Activated CD4-positive, alpha-beta memory T cell treated with anti-CD3 and anti-CD28 coated beads, Interleukin-2, amount 10 ng/mL, durations not matched to agents 7 days and 5 days (primary cell): ENCODE data around the gene CFAP47. TPM values are rescaled to one million over a fixed set of nuclear protein-coding genes. Genes with fewer than 3 reads are reported as not detected.
"Not testable (repeated sequence)": the region's sequence is repeated elsewhere in the genome, so short reads cannot be mapped to it uniquely, and the experiment has no call there.

Source experiments
- CTCF ChIA-PET: fragments of 350-600 bp; sonication (Branson Sonifier 250); formaldehyde crosslinking; loops from one replicate; lab custom pipeline; 2021; ENCODE audit warnings: antibody characterized with exemption, inconsistent platforms; lab: Charles Lee
- POLR2A ChIA-PET: fragments of 350-600 bp; sonication (Branson Sonifier 250); formaldehyde crosslinking; loops from one replicate; lab custom pipeline; 2021; ENCODE audit warnings: antibody characterized with exemption; lab: Charles Lee
- DNase-seq: peaks from one replicate; pipeline ENCODE4 v3.0.0-alpha.2; 2020
- H3K27ac Mint-ChIP-seq: one replicate; pipeline ENCODE4 v1.8.0; 2021; ENCODE audit warnings: mild to moderate bottlenecking, mixed read lengths
- H3K27me3 Mint-ChIP-seq: one replicate; pipeline ENCODE4 v1.8.0; 2021; ENCODE audit warnings: mixed read lengths
- H3K36me3 Mint-ChIP-seq: one replicate; pipeline ENCODE4 v1.8.0; 2021; ENCODE audit warnings: low read depth, mixed read lengths
- H3K4me1 Mint-ChIP-seq: one replicate; pipeline ENCODE4 v1.8.0; 2021; ENCODE audit warnings: mixed read lengths
- H3K4me3 Mint-ChIP-seq: one replicate; pipeline ENCODE4 v1.8.0; 2021; ENCODE audit warnings: mild to moderate bottlenecking, mixed read lengths
- H3K9me3 Mint-ChIP-seq: one replicate; pipeline ENCODE4 v1.8.0; 2021; ENCODE audit warnings: mixed read lengths
- total RNA-seq, 2 experiments: library from RNA; stranded (reverse); gene quantifications; one replicate each; pipeline ENCODE4 v1.2.3, GENCODE V29; 2021

The CFAP47 gene
- total RNA-seq, 2 experiments from 2014 or later, result not detected

DNA sequence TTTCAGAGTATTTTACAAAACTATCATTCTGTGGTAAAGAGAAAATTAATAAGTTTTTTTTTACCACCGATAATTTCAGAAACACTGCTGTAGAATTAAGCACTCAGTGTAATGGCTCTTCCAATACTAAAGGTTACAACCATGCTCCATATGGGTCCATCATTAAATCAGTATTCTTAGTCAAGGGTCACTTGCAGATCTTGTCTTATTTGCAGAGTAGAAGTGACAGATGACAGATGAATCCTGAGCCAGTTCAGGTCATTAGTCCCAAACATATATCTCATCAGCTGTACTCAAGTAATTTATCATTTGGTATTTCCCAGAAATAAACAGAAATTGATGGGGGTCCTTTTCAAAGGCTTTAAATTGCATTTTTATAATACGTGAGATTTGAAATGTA lies 182.9 kb downstream of the CFAP47 start:
- no peaks in the 10 kb centered on the region for H3K36me3 Mint-ChIP-seq
- H3K4me1 Mint-ChIP-seq, result no peaks in the 10 kb centered on the region
- no peak for DNase-seq
- CTCF ChIA-PET, result no interaction called here
- H3K27me3 Mint-ChIP-seq, result no peaks in the 10 kb centered on the region
- no peaks in the 10 kb centered on the region for H3K9me3 Mint-ChIP-seq
- POLR2A ChIA-PET, result no interaction called here
- H3K4me3 Mint-ChIP-seq, result no peak overlapping the region
- no peak overlapping the region for H3K27ac Mint-ChIP-seq

- Mint-ChIP-seq H3K27ac (no peak overlapping the region), H3K4me3 (no peak overlapping the region), H3K27me3 (no peaks in the 10 kb centered on the region), H3K9me3 (peaks cover 1% of the 10 kb centered on the region), H3K36me3 (no peaks in the 10 kb centered on the region), H3K4me1 (no peaks in the 10 kb centered on the region)
- POLR2A ChIA-PET, result no interaction called here
- DNase-seq, result no peak
- CTCF ChIA-PET, result no interaction called here
Measured at GRCh38 chrX:36116222-36116621, 196.7 kb downstream of the CFAP47 start.

- H3K27ac Mint-ChIP-seq, result no peak overlapping the region
Measured at GRCh38 chrX:36159254-36159653, 239.7 kb downstream of the CFAP47 start.

DNA sequence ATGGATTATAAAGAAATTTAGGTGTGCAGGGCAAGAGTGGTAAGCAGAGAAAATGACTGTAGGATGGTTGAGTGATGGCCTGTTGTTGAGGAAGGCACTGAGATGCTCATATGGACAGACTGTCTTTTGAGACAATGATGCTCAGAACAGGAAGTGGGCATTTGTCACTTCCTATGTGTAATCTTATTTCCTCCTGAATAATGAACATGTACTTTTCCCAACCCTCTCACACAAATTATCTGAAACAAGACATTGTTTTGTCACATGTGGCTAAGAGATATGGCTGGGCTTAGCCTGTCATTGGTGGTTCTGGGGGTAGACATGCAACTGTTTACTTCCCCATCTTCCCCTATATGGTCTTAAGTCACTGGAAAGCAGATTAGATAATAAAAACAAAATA lies 240.5 kb downstream of the CFAP47 start:
- no peak for DNase-seq
- Mint-ChIP-seq H3K4me3 (no peak overlapping the region), H3K27ac (no peak overlapping the region), H3K4me1 (no peaks in the 10 kb centered on the region), H3K9me3 (no peaks in the 10 kb centered on the region), H3K36me3 (no peaks in the 10 kb centered on the region), H3K27me3 (no peaks in the 10 kb centered on the region)
- POLR2A ChIA-PET, result no interaction called here
- CTCF ChIA-PET, result no interaction called here

More at GRCh38 chrX:36159254-36159653, 239.7 kb downstream of the CFAP47 start:
- H3K4me3 Mint-ChIP-seq, result no peak overlapping the region
- no peaks in the 10 kb centered on the region for H3K9me3 Mint-ChIP-seq
- H3K4me1 Mint-ChIP-seq, result no peaks in the 10 kb centered on the region
- no peaks in the 10 kb centered on the region for H3K36me3 Mint-ChIP-seq
- POLR2A ChIA-PET, result no interaction called here
- no peak for DNase-seq
- CTCF ChIA-PET, result no interaction called here
- no peaks in the 10 kb centered on the region for H3K27me3 Mint-ChIP-seq

DNA sequence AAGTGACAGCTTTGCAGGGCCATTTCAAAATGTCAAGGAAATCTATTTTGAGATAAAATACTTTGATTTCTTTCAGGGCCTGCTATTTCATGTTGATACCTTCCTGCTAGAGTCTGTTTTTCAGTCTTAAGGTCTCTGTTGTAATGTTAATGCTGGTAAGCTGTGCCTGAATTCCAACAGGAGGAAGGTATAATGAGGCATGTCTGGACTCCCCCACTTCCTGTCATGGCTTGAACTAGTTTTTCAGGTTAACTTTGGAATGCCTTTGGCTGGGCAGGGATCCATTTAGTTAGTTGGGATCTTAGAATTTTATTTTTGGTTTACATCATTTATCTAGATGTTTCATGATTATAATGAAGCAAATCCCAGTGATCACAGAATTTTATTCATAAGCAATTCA lies 279.0 kb downstream of the CFAP47 start:
- DNase-seq, result no peak
- H3K9me3 Mint-ChIP-seq, result peaks cover under 1% of the 10 kb centered on the region

DNA sequence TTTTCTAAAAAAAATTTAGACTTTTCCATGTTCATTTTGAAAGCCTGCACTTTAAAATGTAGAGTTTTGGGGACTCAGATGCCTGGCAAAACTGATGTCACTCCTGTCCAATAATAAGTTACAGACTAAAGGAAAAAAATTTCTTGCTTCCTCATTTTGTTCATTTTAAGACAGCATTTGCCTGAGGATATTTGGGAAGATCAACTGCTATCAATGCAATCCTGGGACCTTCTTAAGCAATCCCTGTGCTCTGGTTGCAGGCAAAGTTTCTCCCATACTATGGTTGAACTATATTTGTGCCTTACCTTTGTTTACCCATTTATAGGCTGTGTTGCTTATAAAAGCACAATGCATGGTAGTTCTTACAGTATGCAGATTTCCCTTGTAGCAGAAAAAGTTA lies 280.4 kb downstream of the CFAP47 start:
- CTCF ChIA-PET, result no interaction called here
- Mint-ChIP-seq H3K9me3 (peaks cover 2% of the 10 kb centered on the region), H3K4me3 (no peak overlapping the region), H3K4me1 (no peaks in the 10 kb centered on the region), H3K27ac (no peak overlapping the region), H3K36me3 (no peaks in the 10 kb centered on the region), H3K27me3 (no peaks in the 10 kb centered on the region)
- POLR2A ChIA-PET, result no interaction called here
- no peak for DNase-seq

More for the DNA sequence above, 279.0 kb downstream of the CFAP47 start:
- Mint-ChIP-seq H3K36me3 (no peaks in the 10 kb centered on the region), H3K4me3 (no peak overlapping the region), H3K27me3 (no peaks in the 10 kb centered on the region), H3K27ac (no peak overlapping the region), H3K4me1 (no peaks in the 10 kb centered on the region)
- ChIA-PET CTCF (no interaction called here), POLR2A (no interaction called here)

DNA sequence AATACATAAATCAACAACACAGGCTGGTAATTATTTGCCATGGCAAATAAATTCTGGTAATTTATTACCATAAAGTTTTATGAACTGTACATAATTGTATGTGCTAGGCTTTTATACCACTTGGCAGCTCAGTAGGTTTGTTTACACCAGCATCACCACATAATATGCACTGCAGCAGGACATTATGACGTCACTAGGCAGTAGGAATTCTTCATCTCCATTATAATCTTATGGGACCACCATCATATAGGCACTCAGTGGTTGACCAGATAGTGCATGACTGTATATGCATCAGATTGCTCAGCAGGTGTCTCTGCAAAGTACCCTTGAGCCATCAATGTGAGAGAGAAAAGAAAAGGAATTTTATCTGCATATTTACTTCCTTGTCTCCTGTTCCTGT lies 295.4 kb downstream of the CFAP47 start:
- Mint-ChIP-seq H3K36me3 (no peaks in the 10 kb centered on the region), H3K4me1 (no peaks in the 10 kb centered on the region), H3K27ac (no peak overlapping the region), H3K9me3 (peaks cover 6% of the 10 kb centered on the region), H3K4me3 (no peak overlapping the region), H3K27me3 (no peaks in the 10 kb centered on the region)
- CTCF ChIA-PET, result no interaction called here
- DNase-seq, result no peak
- POLR2A ChIA-PET, result no interaction called here

DNA sequence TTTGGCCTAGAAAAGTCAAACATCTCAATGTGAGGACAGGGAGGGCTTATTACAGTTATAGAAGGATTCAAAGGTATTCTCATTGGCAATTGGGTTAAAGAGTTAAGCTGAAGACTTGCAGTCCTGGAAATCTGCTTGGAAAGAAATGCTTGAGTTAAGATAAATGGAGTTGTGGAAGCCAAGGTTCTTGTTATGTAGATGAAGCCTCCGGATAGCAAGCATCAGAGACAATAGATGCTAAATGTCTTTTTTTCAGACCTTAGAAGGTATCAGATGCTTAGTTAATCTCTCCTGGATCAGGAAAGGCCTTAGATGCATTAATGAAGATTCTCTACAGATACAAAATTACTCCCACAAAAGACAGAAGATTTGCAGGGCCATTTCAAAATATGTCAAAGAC lies 299.3 kb downstream of the CFAP47 start:
- POLR2A ChIA-PET, result no interaction called here
- Mint-ChIP-seq H3K4me3 (no peak overlapping the region), H3K27me3 (no peaks in the 10 kb centered on the region)

DNA sequence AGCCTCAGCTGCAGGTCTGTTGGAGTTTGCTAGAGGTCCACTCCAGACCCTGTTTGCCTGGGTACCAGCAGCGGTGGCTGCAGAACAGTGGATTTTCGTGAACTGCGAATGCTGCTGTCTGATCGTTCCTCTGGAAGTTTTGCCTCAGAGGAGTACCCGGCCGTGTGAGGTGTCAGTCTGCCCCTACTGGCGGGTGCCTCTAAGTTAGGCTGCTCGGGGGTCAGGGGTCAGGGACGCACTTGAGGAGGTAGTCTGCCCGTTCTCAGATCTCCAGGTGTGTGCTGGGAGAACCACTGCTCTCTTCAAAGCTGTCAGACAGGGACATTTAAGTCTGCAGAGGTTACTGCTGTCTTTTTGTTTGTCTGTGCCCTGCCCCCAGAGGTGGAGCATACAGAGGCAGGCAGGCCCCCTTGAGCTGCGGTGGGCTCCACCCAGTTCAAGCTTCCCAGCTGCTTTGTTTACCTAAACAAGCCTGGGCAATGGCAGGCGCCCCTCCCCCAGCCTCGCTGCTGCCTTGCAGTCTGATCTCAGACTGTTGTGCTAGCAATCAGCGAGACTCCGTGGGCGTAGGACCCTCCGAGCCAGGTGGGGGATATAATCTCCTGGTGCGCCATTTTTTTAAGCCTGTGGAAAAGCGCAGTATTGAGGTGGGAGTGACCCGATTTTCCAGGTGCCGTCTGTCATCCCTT lies 315.4 kb downstream of the CFAP47 start:
- H3K27me3 Mint-ChIP-seq, H3K4me3 Mint-ChIP-seq, DNase-seq, H3K27ac Mint-ChIP-seq, H3K4me1 Mint-ChIP-seq, CTCF ChIA-PET, H3K9me3 Mint-ChIP-seq, POLR2A ChIA-PET, H3K36me3 Mint-ChIP-seq: not testable (repeated sequence)

More for the DNA sequence above, 299.3 kb downstream of the CFAP47 start:
- H3K9me3 Mint-ChIP-seq, result peaks cover 6% of the 10 kb centered on the region
- H3K27ac Mint-ChIP-seq, result no peak overlapping the region
- no peaks in the 10 kb centered on the region for H3K4me1 Mint-ChIP-seq
- CTCF ChIA-PET, result no interaction called here
- no peak for DNase-seq
- no peaks in the 10 kb centered on the region for H3K36me3 Mint-ChIP-seq

DNA sequence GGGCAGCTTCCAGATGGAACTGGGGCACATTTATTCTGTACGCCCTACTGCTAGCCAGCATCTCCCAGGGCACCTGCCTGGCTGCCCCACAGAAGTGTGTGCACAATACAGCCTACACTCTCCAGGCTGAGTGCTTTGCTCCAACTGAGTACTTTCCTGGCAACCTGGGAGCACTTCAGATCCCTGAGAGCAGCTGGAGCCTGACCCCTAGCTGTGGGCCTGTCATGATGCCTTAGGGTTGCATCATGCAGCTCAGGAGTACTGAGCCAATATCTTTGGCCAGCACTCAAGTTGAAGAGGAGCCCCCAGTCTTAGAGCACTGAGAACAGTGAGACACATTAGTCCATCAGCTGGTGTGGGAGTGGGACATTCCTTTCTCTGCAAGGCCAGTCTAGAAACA lies 321.9 kb downstream of the CFAP47 start:
- CTCF ChIA-PET, result no interaction called here
- Mint-ChIP-seq H3K4me1 (no peaks in the 10 kb centered on the region), H3K4me3 (no peak overlapping the region), H3K36me3 (no peaks in the 10 kb centered on the region), H3K9me3 (peaks cover 2% of the 10 kb centered on the region), H3K27me3 (no peaks in the 10 kb centered on the region), H3K27ac (no peak overlapping the region)
- no peak for DNase-seq
- POLR2A ChIA-PET, result no interaction called here

- no peak for DNase-seq
- Mint-ChIP-seq H3K27ac (no peak overlapping the region), H3K4me3 (no peak overlapping the region), H3K27me3 (no peaks in the 10 kb centered on the region), H3K9me3 (peaks cover 2% of the 10 kb centered on the region), H3K36me3 (no peaks in the 10 kb centered on the region), H3K4me1 (no peaks in the 10 kb centered on the region)
- ChIA-PET CTCF (no interaction called here), POLR2A (no interaction called here)
Measured at GRCh38 chrX:36266155-36266554, 346.6 kb downstream of the CFAP47 start.

- ChIA-PET POLR2A (no interaction called here), CTCF (no interaction called here)
- Mint-ChIP-seq H3K4me3 (no peak overlapping the region), H3K36me3 (no peaks in the 10 kb centered on the region), H3K27ac (no peak overlapping the region), H3K27me3 (no peaks in the 10 kb centered on the region), H3K9me3 (no peaks in the 10 kb centered on the region), H3K4me1 (no peaks in the 10 kb centered on the region)
- no peak for DNase-seq
Measured at GRCh38 chrX:36310136-36310535, 390.6 kb downstream of the CFAP47 start.

GRCh38 chrX:36314303-36314702 lies 394.8 kb downstream of the CFAP47 start:
- Mint-ChIP-seq H3K36me3 (no peaks in the 10 kb centered on the region), H3K27me3 (no peaks in the 10 kb centered on the region), H3K4me1 (no peaks in the 10 kb centered on the region), H3K4me3 (no peak overlapping the region), H3K27ac (no peak overlapping the region), H3K9me3 (no peaks in the 10 kb centered on the region)
- ChIA-PET POLR2A (no interaction called here), CTCF (no interaction called here)
- no peak for DNase-seq

- Mint-ChIP-seq H3K36me3 (no peaks in the 10 kb centered on the region), H3K27ac (no peak overlapping the region), H3K4me3 (no peak overlapping the region), H3K4me1 (no peaks in the 10 kb centered on the region), H3K9me3 (no peaks in the 10 kb centered on the region), H3K27me3 (no peaks in the 10 kb centered on the region)
- ChIA-PET POLR2A (no interaction called here), CTCF (no interaction called here)
- DNase-seq, result no peak
Measured at GRCh38 chrX:36334572-36334971, 415.0 kb downstream of the CFAP47 start.
